Muscle of leg (tissue), 11 donors: Measurements from ENCODE around the gene ATP11B. TPM values are rescaled to one million over a fixed set of nuclear protein-coding genes. Genes with fewer than 3 reads are reported as not detected.
A peak's percentile ranks its signal among the peaks of the same experiment; 100 is the strongest.

ENCODE experiments used
- DNase-seq: peaks from one replicate; pipeline ENCODE4 v3.0.0; 2013
- H3K27ac ChIP-seq: one replicate; pipeline ENCODE4 v1.5.1; 2013; ENCODE audit warnings: mild to moderate bottlenecking, low read length, control low read depth
- H3K27me3 ChIP-seq: one replicate; pipeline ENCODE4 v1.6.1; 2013; ENCODE audit warnings: low read length; ENCODE audit not compliant: control insufficient read depth, insufficient read depth
- H3K36me3 ChIP-seq: one replicate; pipeline ENCODE4 v1.6.1; 2013; ENCODE audit warnings: low read length; ENCODE audit not compliant: control insufficient read depth, insufficient read depth
- H3K4me1 ChIP-seq: one replicate; pipeline ENCODE4 v1.6.1; 2013; ENCODE audit warnings: low read length; ENCODE audit not compliant: control insufficient read depth, insufficient read depth
- H3K4me3 ChIP-seq: one replicate; pipeline ENCODE4 v1.5.1; 2013; ENCODE audit warnings: low read length, control low read depth
- H3K9me3 ChIP-seq: replicated peaks from 2 replicates; pipeline ENCODE4 v1.6.1; 2013; ENCODE audit warnings: low read depth, low read length; ENCODE audit not compliant: control insufficient read depth
- WGBS: methylation state at CpG from one replicate; pipeline ENCODE4 v1.1.5; 2013; ENCODE audit warnings: missing lambda C conversion rate; ENCODE audit not compliant: insufficient coverage; 5-methylcytosine and 5-hydroxymethylcytosine counted together
- polyA plus RNA-seq, 8 donors: library from polyadenylated mRNA; unstranded; fragments of 120-200 nt; gene quantifications; one replicate each; pipeline versions ENCODE4 v1.2.1 to v1.2.3, GENCODE V29; 2013; ENCODE audit warnings: inconsistent platforms in 1 of 8, low replicate concordance in 1 of 8; ENCODE audit not compliant: insufficient read length in 8 of 8, insufficient read depth in 1 of 8
- total RNA-seq: library from RNA; stranded (reverse); fragments of 120-200 nt; gene quantifications from one replicate; pipeline ENCODE4 v1.2.4, GENCODE V29; 2013

The ATP11B gene
- total and polyA plus RNA-seq, 9 donors = 26.5 to 58.5 (median 41.9) TPM

DNA sequence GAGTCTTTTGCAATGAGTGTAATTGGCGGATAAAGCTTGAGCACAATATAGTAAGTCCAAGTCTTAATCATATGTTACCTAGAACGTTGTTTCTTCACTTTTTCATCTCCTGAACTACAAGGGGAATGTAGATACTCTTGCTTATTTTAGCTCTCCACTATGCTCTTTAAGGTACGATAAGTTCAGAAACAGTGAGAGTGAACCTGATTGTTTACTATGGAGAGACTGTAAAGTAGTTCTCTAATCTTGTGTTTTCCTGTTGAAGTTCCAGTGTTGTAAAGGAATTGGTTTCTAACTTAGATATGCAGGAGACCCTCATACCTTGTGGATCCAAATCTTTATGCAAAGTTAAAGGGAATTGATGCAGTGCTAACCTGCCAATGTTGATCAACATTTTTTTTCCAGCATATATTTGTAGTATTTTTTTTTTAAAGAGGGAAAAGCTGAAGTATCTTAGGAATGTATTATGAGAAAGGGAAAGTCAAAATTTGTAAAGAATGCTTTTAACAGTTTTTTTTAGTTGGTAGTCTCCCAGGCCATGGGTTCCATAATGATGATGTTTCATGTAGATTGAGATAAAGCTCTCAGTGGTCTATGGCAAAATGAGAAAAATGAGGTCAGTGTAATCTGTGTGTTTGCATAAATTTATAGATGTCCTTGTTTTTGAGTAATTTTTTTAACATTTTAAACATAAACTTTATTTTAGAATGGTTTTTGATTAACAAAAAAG, 14.9 kb downstream of the ATP11B start:
- no peaks in the 10 kb centered on the region for H3K4me1 ChIP-seq
- H3K36me3 ChIP-seq = no peaks in the 10 kb centered on the region
- H3K27me3 ChIP-seq = no peaks in the 10 kb centered on the region
- no peaks in the 10 kb centered on the region for H3K9me3 ChIP-seq
- WGBS = 60% methylated on average over 1 of the region's 3 CpGs
- H3K4me3 ChIP-seq = no peak overlapping the region
- no peak for DNase-seq
- no peak overlapping the region for H3K27ac ChIP-seq

- Histone ChIP-seq H3K36me3 (no peaks in the 10 kb centered on the region), H3K27ac (no peak overlapping the region), H3K4me3 (no peak overlapping the region), H3K27me3 (no peaks in the 10 kb centered on the region), H3K9me3 (no peaks in the 10 kb centered on the region), H3K4me1 (no peaks in the 10 kb centered on the region)
- 100% methylated on average over 2 of the region's 3 CpGs for WGBS
- DNase-seq = no peak
Measured at GRCh38 chr3:182809531-182809930, 16.2 kb downstream of the ATP11B start.

DNA sequence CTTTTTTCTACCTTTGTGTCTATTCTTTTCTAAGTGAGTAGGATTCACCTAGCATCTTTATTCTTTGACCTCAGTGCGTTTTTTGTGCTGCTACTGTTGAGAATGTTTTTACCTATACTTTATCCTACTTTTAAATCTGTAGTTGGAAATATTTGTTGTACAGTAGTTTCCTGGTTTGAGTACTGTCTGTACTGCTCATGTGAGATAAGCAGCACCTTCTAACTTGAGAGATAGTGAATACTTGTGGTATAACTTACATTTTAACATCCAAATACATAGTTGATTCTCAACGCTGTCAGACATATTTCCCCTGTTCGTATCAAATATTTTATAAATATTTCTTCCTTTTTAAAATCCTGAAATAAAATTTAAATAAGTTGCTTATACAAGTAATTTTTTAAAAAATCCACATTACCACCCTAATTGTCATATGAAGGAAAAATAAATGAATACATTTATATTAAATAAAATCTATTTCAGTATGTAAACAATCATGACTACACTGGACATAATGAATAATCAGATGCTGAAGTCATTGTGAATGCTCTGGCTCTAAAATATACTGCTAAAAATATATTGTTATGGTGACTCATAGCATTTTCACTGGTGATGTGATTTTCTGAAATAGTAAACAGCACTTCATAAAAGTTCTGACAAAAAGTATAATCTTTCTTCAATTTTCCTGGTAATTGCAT, 17.4 kb downstream of the ATP11B start:
- H3K4me1 ChIP-seq = no peaks in the 10 kb centered on the region
- peak; percentile 31 for DNase-seq
- no peak overlapping the region for H3K27ac ChIP-seq

GRCh38 chr3:182811269-182811596, 17.9 kb downstream of the ATP11B start:
- WGBS = no CpG with 5 or more reads among the region's 1 CpG
- Histone ChIP-seq H3K4me1 (no peaks in the 10 kb centered on the region), H3K27me3 (no peaks in the 10 kb centered on the region), H3K36me3 (no peaks in the 10 kb centered on the region), H3K9me3 (no peaks in the 10 kb centered on the region), H3K27ac (no peak overlapping the region), H3K4me3 (no peak overlapping the region)
- no peak for DNase-seq

More for the DNA sequence above, 17.4 kb downstream of the ATP11B start:
- Histone ChIP-seq H3K4me3 (no peak overlapping the region), H3K27me3 (no peaks in the 10 kb centered on the region), H3K9me3 (no peaks in the 10 kb centered on the region), H3K36me3 (no peaks in the 10 kb centered on the region)
- WGBS = no CpG with 5 or more reads among the region's 3 CpGs

GRCh38 chr3:182812123-182812522, 18.8 kb downstream of the ATP11B start:
- no peaks in the 10 kb centered on the region for H3K9me3 ChIP-seq
- H3K27ac ChIP-seq = no peak overlapping the region
- no peaks in the 10 kb centered on the region for H3K27me3 ChIP-seq
- no peak for DNase-seq
- H3K4me1 ChIP-seq = no peaks in the 10 kb centered on the region
- WGBS = no CpG with 5 or more reads among the region's 1 CpG
- H3K36me3 ChIP-seq = no peaks in the 10 kb centered on the region
- H3K4me3 ChIP-seq = no peak overlapping the region

GRCh38 chr3:182814419-182815062, 21.2 kb downstream of the ATP11B start:
- H3K27me3 ChIP-seq = no peaks in the 10 kb centered on the region
- no peak overlapping the region for H3K27ac ChIP-seq
- no peaks in the 10 kb centered on the region for H3K36me3 ChIP-seq
- 70% methylated on average over 3 of the region's 4 CpGs for WGBS
- H3K4me3 ChIP-seq = no peak overlapping the region
- H3K4me1 ChIP-seq = no peaks in the 10 kb centered on the region
- H3K9me3 ChIP-seq = no peaks in the 10 kb centered on the region
- DNase-seq = no peak

DNA sequence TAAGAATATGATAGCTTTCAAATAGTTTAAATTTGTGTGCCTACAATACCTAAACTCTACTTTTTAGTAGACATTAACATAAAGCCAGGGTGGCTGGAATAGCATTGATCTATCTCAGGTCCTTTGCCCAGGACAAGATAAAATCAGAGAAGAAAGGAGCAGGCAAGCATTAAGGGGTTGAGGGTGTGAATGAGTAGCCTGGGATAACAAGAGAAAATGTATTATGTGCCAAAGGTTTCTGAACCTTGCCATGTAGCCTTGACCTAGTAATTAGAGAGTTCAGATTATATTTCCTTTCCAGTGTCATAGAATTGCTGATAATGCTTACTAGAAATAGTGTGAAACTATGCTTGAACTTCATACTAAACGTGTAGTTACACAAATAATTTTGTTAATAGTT, 22.9 kb downstream of the ATP11B start:
- DNase-seq = no peak
- no CpG with 5 or more reads among the region's 1 CpG for WGBS
- no peak overlapping the region for H3K27ac ChIP-seq
- H3K4me1 ChIP-seq = no peaks in the 10 kb centered on the region
- peaks cover 4% of the 10 kb centered on the region for H3K36me3 ChIP-seq
- no peaks in the 10 kb centered on the region for H3K9me3 ChIP-seq
- H3K27me3 ChIP-seq = no peaks in the 10 kb centered on the region
- H3K4me3 ChIP-seq = no peak overlapping the region

DNA sequence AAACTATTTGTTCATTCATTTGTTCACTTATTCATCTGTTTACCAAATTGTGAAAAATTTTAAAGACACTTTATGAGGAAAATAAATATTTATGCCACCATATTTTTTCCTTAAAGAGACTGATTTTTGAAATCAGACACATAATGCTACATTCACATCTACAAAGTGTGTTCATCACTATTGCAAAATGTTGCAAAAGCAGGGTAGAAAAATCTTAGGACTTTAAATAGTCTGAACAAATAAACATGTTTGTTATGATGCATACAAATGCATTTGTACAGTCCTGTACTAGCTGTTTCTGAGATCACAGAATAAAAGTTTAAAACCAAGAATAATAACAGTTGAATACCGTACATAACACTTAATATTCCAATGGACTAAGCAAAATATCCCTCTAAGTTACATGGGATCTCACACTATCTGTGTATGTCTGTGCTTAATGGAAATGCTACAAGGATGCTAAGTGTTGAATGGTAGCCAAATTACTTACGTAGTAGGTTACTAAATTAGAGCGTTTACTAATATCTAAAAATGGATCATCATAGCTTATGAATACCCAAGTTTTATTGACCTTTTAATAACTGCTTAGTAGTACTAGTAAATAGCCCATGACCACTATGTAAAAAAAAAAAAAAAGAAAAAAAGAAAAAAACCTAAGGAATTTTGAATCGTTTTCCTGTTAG, 25.1 kb downstream of the ATP11B start:
- no peaks in the 10 kb centered on the region for H3K4me1 ChIP-seq
- H3K36me3 ChIP-seq = peaks cover 10% of the 10 kb centered on the region
- H3K27me3 ChIP-seq = no peaks in the 10 kb centered on the region
- no peak overlapping the region for H3K4me3 ChIP-seq
- H3K27ac ChIP-seq = no peak overlapping the region
- no peak for DNase-seq
- no CpG with 5 or more reads among the region's 4 CpGs for WGBS
- no peaks in the 10 kb centered on the region for H3K9me3 ChIP-seq

DNA sequence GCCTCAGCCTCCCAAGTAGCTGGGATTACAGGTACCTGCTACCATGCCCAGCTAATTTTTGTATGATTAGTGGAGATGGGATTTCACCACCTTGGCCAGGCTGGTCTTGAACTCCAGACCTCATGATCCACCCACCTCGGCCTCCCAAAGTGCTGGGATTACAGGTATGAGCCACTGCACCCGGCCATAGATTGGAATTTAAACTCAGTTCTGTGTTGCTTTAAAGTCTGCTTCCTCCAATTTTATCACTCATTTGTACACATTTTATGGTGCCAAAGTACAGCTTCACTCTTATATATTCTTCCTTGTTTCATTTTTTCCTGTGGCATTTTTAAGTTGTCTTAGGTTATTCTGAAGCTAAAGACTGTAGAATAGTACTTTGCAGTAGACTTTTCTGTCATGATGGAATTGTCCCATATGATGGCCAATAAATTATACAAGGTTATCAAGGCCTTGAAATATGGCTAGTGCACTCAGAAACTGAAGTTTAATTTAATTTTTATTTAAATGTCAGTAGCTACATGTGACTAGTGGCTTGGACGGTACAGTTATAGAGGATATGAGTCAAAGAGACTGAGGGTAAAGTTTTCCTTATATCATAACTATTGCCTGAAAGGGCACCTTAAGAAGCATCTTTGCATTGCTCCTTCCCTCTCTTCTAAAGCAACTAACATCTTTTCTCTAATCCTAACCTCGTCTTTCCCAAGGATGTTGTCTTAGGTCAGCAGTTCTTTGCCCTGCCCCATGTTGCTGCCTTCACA, 28.1 kb downstream of the ATP11B start:
- Histone ChIP-seq H3K27ac (no peak overlapping the region), H3K9me3 (no peaks in the 10 kb centered on the region), H3K36me3 (peaks cover 10% of the 10 kb centered on the region), H3K4me3 (no peak overlapping the region), H3K27me3 (no peaks in the 10 kb centered on the region), H3K4me1 (no peaks in the 10 kb centered on the region)
- DNase-seq = no peak
- WGBS = no CpG with 5 or more reads among the region's 4 CpGs
